ENCODE results near the gene SRPK2.

- TF ChIP-seq GATA2 (IDR thresholded peaks at IDR 0.05; ENCODE audit: low read depth, low read length) (no peak), GATA3 (IDR thresholded peaks at IDR 0.05; ENCODE audit: low read depth, low read length) (no peak)
Measured at GRCh38 chr7:105402221-105403095, 13.7 kb upstream of the SRPK2 start.
